HEK293 (cell line): ENCODE results near the gene GATAD1.

ENCODE experiments used
- CTCF ChIA-PET: fragments of 350-600 bp; formaldehyde crosslinking; extraction: SDS; loops from one replicate; lab custom pipeline; 2021; ENCODE audit warnings: antibody characterized with exemption; lab: Yijun Ruan, JAX
- POLR2A ChIA-PET: fragments of 300-600 bp; formaldehyde crosslinking; extraction: SDS; loops from one replicate; lab custom pipeline; 2020; ENCODE audit warnings: antibody characterized with exemption, inconsistent platforms; lab: Yijun Ruan, JAX
- H3K27ac ChIP-seq: fragments of 200-500 bp; sonication (Bioruptor generic); 2 replicates; pipeline ENCODE4 v1.5.1; 2014; ENCODE audit warnings: low read depth, low read length, control low read depth, inconsistent platforms; ENCODE audit errors: extremely low read depth
- H3K36me3 ChIP-seq, 2 experiments: fragments of 200-500 bp in 1 of 2; sonication (Bioruptor generic) in 1 of 2; 1 replicate in 1 of 2; 2 replicates in 1 of 2; pipeline ENCODE4 v1.5.1; 2014 to 2017; ENCODE audit warnings: inconsistent platforms in 2 of 2, low read length in 2 of 2; ENCODE audit not compliant: control insufficient read depth in 2 of 2, insufficient read depth in 1 of 2
- H3K4me1 ChIP-seq: fragments of 200-500 bp; sonication (Bioruptor generic); 2 replicates; pipeline ENCODE4 v1.5.1; 2014; ENCODE audit warnings: mild to moderate bottlenecking, low read length, inconsistent platforms; ENCODE audit not compliant: control insufficient read depth, insufficient read depth
- H3K4me3 ChIP-seq: 2 replicates; pipeline ENCODE4 v1.5.1; 2011; ENCODE audit warnings: low read depth, mild to moderate bottlenecking, control low read depth, low read length, moderate library complexity
- H3K9me3 ChIP-seq: fragments of 200-500 bp; sonication (Bioruptor generic); 2 replicates; pipeline ENCODE4 v1.5.1; 2014; ENCODE audit warnings: low read depth, low read length, inconsistent platforms; ENCODE audit not compliant: control insufficient read depth, insufficient read depth
- MEIS1 ChIP-seq: sonication (generic); formaldehyde crosslinking; IDR thresholded peaks from 2 replicates; pipeline ENCODE4 v1.8.1; 2022; ENCODE audit warnings: missing genetic modification reagents, mild to moderate bottlenecking, borderline replicate concordance
- RBAK ChIP-seq: fragments of 450-650 bp; formaldehyde crosslinking; IDR thresholded peaks from 2 replicates; pipeline ENCODE4 v1.5.1; 2016; ENCODE audit warnings: missing biosample characterization, missing genetic modification characterization
- SP2 ChIP-seq: fragments of 450-650 bp; formaldehyde crosslinking; IDR thresholded peaks from 2 replicates; pipeline ENCODE4 v1.5.1; 2016; ENCODE audit warnings: missing biosample characterization, missing genetic modification characterization
- SP7 ChIP-seq: fragments of 450-650 bp; formaldehyde crosslinking; IDR thresholded peaks from 2 replicates; pipeline ENCODE4 v1.5.1; 2016; ENCODE audit warnings: missing biosample characterization, missing genetic modification characterization
- ZBTB44 ChIP-seq: fragments of 450-650 bp; IDR thresholded peaks from 2 replicates; pipeline ENCODE4 v1.5.1; 2018; ENCODE audit warnings: missing biosample characterization, mild to moderate bottlenecking, missing genetic modification characterization
- ZIC2 ChIP-seq: fragments of 450-650 bp; formaldehyde crosslinking; IDR thresholded peaks from 2 replicates; pipeline ENCODE4 v1.5.1; 2016; ENCODE audit warnings: missing biosample characterization, missing genetic modification characterization
- ZNF112 ChIP-seq: fragments of 450-650 bp; formaldehyde crosslinking; IDR thresholded peaks from 2 replicates; pipeline ENCODE4 v1.5.0; 2017; ENCODE audit warnings: missing biosample characterization, missing genetic modification characterization
- ZNF132 ChIP-seq: fragments of 450-650 bp; formaldehyde crosslinking; IDR thresholded peaks from 2 replicates; pipeline ENCODE4 v1.5.1; 2017; ENCODE audit warnings: missing biosample characterization, missing genetic modification characterization, borderline replicate concordance
- ZNF274 ChIP-seq, 2 experiments: fragments of 200-500 bp in 1 of 2; fragments of 450-650 bp in 1 of 2; sonication (Bioruptor generic) in 1 of 2; formaldehyde crosslinking in 1 of 2; IDR thresholded peaks; 2 replicates each; pipeline versions ENCODE4 v1.5.1 to v1.6.1; 2014 to 2016; ENCODE audit warnings: borderline replicate concordance in 1 of 2, inconsistent platforms in 1 of 2, low read length in 1 of 2, missing biosample characterization in 1 of 2, missing genetic modification characterization in 1 of 2
- ZNF335 ChIP-seq: fragments of 450-650 bp; formaldehyde crosslinking; conservative IDR thresholded peaks from 2 replicates; pipeline ENCODE4 v1.5.1; 2016; ENCODE audit warnings: missing biosample characterization, missing genetic modification characterization
- ZNF366 ChIP-seq: fragments of 450-650 bp; formaldehyde crosslinking; conservative IDR thresholded peaks from 2 replicates; pipeline ENCODE4 v1.5.1; 2016; ENCODE audit warnings: missing biosample characterization, missing genetic modification characterization
- ZNF521 ChIP-seq: fragments of 450-650 bp; formaldehyde crosslinking; IDR thresholded peaks from 2 replicates; pipeline ENCODE4 v1.5.1; 2017; ENCODE audit warnings: missing biosample characterization, mild to moderate bottlenecking, missing genetic modification characterization
- ZNF548 ChIP-seq: fragments of 450-650 bp; formaldehyde crosslinking; IDR thresholded peaks from 2 replicates; pipeline ENCODE4 v1.5.1; 2016; ENCODE audit warnings: missing biosample characterization, missing genetic modification characterization
- ZNF561 ChIP-seq: fragments of 450-650 bp; IDR thresholded peaks from 2 replicates; pipeline ENCODE4 v1.5.1; 2018; ENCODE audit warnings: missing biosample characterization, missing genetic modification characterization, borderline replicate concordance
- ZNF660 ChIP-seq: fragments of 450-650 bp; IDR thresholded peaks from 2 replicates; pipeline ENCODE4 v1.5.1; 2018; ENCODE audit warnings: missing biosample characterization, mild to moderate bottlenecking, missing genetic modification characterization
- ZNF707 ChIP-seq: fragments of 450-650 bp; formaldehyde crosslinking; IDR thresholded peaks from 2 replicates; pipeline ENCODE4 v1.5.1; 2016; ENCODE audit warnings: missing biosample characterization, missing genetic modification characterization
- ZNF830 ChIP-seq: fragments of 450-650 bp; IDR thresholded peaks from 2 replicates; pipeline ENCODE4 v1.5.0; 2018; ENCODE audit warnings: missing biosample characterization, missing genetic modification characterization, low read depth, mild to moderate bottlenecking, moderate library complexity
- TF ChIP-seq, protein P1 (sequence below): fragments of 450-650 bp; formaldehyde crosslinking; IDR thresholded peaks from 2 replicates; pipeline ENCODE4 v1.5.0; 2017; ENCODE audit warnings: missing biosample characterization, missing genetic modification characterization, borderline replicate concordance
- TF ChIP-seq, protein P2 (sequence below): fragments of 450-650 bp; formaldehyde crosslinking; IDR thresholded peaks from 2 replicates; pipeline ENCODE4 v1.5.1; 2016; ENCODE audit warnings: missing biosample characterization, missing genetic modification characterization
- TF ChIP-seq, protein P3 (sequence below): fragments of 450-650 bp; formaldehyde crosslinking; IDR thresholded peaks from 2 replicates; pipeline ENCODE4 v1.5.1; 2016; ENCODE audit warnings: missing biosample characterization, missing genetic modification characterization
- TF ChIP-seq, protein P4 (sequence below): fragments of 450-650 bp; formaldehyde crosslinking; IDR thresholded peaks from 2 replicates; pipeline ENCODE4 v1.5.1; 2016; ENCODE audit warnings: missing biosample characterization, missing genetic modification characterization
- TF ChIP-seq, protein P5 (sequence below): fragments of 450-650 bp; formaldehyde crosslinking; IDR thresholded peaks from 2 replicates; pipeline ENCODE4 v1.5.1; 2016; ENCODE audit warnings: missing biosample characterization, missing genetic modification characterization

The GATAD1 gene

DNA sequence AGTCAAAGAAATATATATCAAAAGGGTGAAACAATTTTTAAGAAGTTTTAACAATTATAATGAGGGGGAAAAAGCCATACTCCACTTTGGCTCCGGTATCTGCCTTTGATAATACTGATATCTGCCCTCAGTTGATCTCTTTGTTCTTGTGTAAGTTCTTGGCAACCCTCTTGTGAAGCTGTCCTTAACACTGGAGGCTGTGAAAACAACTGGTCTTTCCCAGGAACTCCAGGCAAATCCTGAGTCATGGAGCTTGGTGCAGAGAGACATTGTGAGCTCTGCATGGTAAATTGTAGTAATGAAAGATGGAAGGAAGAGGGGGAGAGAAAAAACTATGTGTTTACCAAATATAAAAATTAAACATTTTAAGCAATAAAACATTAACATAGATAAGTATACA is 42.4 kb downstream of the GATAD1 start (continued):
- TF ChIP-seq ZNF548 (tag by site-specific recombination): no peak
- TF ChIP-seq ZNF707 (tag by site-specific recombination): no peak
- TF ChIP-seq, protein P1, sequence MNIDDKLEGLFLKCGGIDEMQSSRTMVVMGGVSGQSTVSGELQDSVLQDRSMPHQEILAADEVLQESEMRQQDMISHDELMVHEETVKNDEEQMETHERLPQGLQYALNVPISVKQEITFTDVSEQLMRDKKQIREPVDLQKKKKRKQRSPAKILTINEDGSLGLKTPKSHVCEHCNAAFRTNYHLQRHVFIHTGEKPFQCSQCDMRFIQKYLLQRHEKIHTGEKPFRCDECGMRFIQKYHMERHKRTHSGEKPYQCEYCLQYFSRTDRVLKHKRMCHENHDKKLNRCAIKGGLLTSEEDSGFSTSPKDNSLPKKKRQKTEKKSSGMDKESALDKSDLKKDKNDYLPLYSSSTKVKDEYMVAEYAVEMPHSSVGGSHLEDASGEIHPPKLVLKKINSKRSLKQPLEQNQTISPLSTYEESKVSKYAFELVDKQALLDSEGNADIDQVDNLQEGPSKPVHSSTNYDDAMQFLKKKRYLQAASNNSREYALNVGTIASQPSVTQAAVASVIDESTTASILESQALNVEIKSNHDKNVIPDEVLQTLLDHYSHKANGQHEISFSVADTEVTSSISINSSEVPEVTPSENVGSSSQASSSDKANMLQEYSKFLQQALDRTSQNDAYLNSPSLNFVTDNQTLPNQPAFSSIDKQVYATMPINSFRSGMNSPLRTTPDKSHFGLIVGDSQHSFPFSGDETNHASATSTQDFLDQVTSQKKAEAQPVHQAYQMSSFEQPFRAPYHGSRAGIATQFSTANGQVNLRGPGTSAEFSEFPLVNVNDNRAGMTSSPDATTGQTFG (tag by site-specific recombination): no peak

DNA sequence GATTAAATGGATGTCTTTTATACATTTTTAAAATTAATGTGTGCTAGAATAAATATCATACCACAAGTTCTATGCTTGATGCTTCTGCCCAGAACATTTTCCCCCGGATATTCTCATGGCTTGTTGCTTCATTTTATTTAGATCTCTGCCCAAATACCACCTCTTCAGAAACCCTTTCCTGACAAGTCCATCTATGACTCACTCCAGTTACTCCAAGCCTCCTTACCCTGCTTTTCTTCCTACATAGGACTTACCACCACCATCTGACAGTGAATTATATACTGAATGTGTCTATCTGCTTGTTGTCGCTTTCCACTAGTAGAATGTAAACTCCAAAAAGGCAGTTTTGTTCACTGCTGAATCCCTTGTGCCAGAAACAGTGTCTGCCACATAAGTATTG is 49.6 kb downstream of the GATAD1 start:
- peaks cover 58 to 64% of the 10 kb centered on the region in 2 experiments for H3K36me3 ChIP-seq
- no peak overlapping the region for H3K4me3 ChIP-seq
- CTCF ChIA-PET: no interaction called here
- no peak overlapping the region for H3K27ac ChIP-seq
- no peaks in the 10 kb centered on the region; the same call in 1 of the 2 replicates for H3K4me1 ChIP-seq
- TF ChIP-seq ZNF112 (tag by site-specific recombination) (no peak), ZBTB44 (no peak), ZNF132 (tag by site-specific recombination) (no peak), SP2 (tag by site-specific recombination) (no peak), ZNF274 (IDR thresholded peaks at IDR 0.05; ENCODE audit: low read length) (no peak), ZNF274 (tag by site-specific recombination; IDR thresholded peaks at IDR 0.05; ENCODE audit: borderline replicate concordance) (no peak)
- TF ChIP-seq, protein P2, sequence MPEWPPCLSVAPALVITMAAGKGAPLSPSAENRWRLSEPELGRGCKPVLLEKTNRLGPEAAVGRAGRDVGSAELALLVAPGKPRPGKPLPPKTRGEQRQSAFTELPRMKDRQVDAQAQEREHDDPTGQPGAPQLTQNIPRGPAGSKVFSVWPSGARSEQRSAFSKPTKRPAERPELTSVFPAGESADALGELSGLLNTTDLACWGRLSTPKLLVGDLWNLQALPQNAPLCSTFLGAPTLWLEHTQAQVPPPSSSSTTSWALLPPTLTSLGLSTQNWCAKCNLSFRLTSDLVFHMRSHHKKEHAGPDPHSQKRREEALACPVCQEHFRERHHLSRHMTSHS (tag by site-specific recombination): no peak
- TF ChIP-seq, all 188 proteins: peak for 0
- POLR2A ChIA-PET: no interaction called here
- H3K9me3 ChIP-seq: no peaks in the 10 kb centered on the region

DNA sequence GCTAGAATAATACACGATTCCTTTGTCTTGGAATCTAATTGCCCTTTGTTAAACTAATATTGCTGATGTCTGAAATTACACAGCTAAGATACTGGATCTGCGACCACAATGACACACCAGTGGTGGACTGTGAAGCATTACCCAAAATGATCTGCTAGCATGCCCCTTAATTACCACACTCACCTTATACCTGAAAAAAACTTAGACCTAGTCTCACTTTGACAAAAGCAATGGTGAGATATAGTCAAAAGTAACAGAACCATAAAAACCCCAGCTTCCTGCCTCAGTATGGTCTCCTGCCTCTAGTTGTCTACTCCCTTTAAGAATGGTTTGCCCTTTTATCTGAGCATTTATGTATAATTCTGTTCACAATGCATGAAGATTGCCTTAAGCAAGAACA is 51.3 kb downstream of the GATAD1 start:
- ChIA-PET POLR2A (interaction anchor here (0.7 kb wide), 1 partner anchor 23 kb away, joined by 7 read pairs; no protein-coding TSS in a partner anchor), CTCF (no interaction called here)
- Histone ChIP-seq H3K27ac (no peak overlapping the region), H3K4me3 (no peak overlapping the region), H3K9me3 (no peaks in the 10 kb centered on the region), H3K4me1 (no peaks in the 10 kb centered on the region; the same call in 1 of the 2 replicates), H3K36me3 (peaks cover 57 to 59% of the 10 kb centered on the region in 2 experiments)
- TF ChIP-seq, protein P3, sequence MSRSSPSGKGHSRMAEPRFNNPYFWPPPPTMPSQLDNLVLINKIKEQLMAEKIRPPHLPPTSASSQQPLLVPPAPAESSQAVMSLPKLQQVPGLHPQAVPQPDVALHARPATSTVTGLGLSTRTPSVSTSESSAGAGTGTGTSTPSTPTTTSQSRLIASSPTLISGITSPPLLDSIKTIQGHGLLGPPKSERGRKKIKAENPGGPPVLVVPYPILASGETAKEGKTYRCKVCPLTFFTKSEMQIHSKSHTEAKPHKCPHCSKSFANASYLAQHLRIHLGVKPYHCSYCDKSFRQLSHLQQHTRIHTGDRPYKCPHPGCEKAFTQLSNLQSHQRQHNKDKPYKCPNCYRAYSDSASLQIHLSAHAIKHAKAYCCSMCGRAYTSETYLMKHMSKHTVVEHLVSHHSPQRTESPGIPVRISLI (tag by site-specific recombination): no peak
- TF ChIP-seq RBAK (tag by site-specific recombination): no peak
- no peak for TF ChIP-seq ZNF366 (tag by site-specific recombination)
- TF ChIP-seq ZNF830: no peak
- no peak for TF ChIP-seq SP7 (tag by site-specific recombination)
- TF ChIP-seq ZNF561 (tag by site-specific recombination): no peak
- no peak for TF ChIP-seq MEIS1
- TF ChIP-seq, protein P4, sequence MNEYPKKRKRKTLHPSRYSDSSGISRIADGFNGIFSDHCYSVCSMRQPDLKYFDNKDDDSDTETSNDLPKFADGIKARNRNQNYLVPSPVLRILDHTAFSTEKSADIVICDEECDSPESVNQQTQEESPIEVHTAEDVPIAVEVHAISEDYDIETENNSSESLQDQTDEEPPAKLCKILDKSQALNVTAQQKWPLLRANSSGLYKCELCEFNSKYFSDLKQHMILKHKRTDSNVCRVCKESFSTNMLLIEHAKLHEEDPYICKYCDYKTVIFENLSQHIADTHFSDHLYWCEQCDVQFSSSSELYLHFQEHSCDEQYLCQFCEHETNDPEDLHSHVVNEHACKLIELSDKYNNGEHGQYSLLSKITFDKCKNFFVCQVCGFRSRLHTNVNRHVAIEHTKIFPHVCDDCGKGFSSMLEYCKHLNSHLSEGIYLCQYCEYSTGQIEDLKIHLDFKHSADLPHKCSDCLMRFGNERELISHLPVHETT: no peak
- no peak for TF ChIP-seq ZNF660 (tag by site-specific recombination)
- no peak for TF ChIP-seq ZNF112 (tag by site-specific recombination)
- TF ChIP-seq ZIC2 (tag by site-specific recombination): no peak
- TF ChIP-seq ZNF335 (tag by site-specific recombination): no peak
- TF ChIP-seq, protein P5, sequence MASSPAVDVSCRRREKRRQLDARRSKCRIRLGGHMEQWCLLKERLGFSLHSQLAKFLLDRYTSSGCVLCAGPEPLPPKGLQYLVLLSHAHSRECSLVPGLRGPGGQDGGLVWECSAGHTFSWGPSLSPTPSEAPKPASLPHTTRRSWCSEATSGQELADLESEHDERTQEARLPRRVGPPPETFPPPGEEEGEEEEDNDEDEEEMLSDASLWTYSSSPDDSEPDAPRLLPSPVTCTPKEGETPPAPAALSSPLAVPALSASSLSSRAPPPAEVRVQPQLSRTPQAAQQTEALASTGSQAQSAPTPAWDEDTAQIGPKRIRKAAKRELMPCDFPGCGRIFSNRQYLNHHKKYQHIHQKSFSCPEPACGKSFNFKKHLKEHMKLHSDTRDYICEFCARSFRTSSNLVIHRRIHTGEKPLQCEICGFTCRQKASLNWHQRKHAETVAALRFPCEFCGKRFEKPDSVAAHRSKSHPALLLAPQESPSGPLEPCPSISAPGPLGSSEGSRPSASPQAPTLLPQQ (tag by site-specific recombination): no peak
- TF ChIP-seq ZNF521 (tag by site-specific recombination): no peak
